Activated CD4-positive, CD25-positive, alpha-beta regulatory T cell (primary cell): Measurements from ENCODE around the gene TSPAN2.
A peak's percentile ranks its signal among the peaks of the same experiment; 100 is the strongest.

ENCODE experiments used
- DNase-seq, 4 experiments: peaks; one replicate each; lab custom pipeline; 2025; lab: John Stamatoyannopoulos, UW

TSPAN2 gene

DNA sequence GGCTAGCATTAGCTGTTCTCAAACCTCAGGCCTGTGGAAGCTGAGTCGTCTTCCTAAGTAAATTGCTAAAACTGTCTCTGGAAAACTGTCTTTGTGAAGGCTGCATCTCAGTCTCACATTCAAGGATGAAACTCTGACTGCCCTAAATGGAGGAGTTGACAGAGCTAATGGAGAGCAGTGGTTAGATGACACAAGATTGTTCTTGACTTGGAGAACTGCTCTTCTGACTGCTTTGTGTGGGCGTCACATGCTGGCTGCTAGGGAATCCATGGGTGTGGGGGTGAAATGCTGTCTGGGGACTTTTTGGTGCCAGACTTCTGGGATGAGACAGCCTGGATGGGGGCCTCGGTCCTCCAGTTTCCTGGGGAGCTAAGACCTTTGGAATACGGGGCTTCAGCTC is 24.5 kb upstream of the TSPAN2 start:
- no peak for DNase-seq

DNA sequence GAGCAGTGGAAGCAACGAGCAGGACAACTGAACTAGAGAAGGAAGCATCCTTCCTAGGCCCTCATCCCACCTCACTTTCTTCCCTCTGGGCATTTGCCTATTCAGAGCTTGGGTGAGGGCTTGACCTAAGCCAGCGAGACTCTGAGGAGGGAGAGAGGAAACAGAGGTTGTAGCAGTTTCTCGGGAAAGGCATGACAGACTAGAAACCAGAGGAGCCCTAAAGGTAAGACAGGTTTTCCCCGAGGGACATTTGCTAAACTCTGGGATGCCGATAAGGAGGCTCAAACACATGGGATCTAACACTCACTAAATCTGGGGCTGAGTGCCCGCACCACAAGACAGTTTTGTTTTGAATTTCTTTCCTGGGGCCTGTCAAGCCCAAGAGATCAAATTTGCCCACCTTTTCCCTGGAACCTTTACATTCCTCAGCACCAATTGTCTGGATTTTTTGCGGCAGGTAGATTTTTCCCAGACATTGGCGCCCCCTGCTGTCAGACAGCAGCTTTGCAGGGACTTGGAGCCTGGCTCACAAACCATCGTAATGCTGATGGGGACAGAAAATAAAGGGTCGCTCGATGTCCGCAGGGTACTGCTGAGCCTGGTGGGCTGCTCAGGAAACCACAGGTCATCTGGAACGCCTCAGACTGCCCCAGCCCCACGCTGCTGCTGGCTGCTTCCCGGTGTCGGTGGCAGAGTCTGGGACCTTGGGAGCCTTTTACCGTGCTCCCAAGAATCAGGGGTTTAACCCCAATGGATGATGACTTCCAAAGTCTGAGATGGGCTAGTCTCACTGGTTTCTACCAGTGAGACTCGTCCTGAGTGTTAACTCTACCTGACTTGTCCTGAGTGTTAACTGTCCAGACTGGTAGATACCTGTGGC is 23.4 kb upstream of the TSPAN2 start:
- peak; percentile 17 to 40 (median 25) for DNase-seq

DNA sequence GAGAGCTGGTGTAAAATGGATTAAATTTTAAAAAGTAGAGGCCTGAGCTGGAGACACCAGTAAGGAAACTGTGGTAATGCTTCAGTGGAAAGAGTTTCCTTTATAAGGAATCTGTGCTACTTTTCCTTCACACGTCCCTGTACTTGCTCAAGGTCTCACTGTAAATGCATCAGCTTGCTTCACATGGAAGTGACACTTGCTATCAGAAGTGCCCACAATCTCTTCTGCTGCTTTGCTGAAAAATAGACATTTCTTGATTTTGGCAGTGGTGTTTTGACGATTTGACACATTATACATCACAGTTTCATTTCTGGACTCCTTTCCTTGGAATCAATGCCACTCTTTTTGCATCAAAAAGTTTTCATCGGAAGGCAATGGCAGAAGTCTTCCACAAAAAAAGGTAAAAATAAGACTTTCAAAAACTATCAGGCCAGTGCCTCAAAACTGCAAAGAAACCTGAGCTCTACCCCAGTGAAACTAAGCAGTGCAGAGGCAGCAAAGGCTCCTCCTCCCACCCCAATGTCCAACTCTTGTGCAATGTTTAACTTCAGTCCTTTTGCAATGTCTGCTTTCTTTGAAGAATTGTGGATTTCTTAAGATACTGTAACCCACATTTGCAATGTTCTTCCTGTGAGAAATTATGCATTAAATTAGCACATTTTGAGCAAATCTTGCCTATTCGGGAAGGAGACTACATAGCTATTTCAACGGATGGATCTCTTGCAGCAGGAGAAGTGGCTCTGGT is 18.4 kb upstream of the TSPAN2 start:
- no peak for DNase-seq

DNA sequence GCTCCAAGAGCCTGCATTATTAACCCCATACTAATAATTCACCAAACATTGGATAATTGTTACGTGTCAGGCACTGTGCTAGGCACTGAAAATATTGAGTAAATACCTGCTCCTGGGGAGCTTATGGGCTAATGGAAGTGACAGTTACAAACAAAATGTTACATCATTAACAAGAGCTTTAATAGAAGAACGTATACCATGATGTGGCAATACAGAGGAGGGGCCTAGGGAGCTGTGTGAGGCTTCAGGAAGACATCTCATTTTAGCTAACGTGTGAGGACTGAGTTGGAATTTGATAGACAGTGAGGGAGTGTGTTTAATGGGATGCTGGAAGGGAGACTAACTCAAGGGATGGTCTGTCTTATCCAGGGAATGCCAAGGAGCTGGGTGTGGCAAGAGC is 16.5 kb upstream of the TSPAN2 start:
- no peak for DNase-seq

DNA sequence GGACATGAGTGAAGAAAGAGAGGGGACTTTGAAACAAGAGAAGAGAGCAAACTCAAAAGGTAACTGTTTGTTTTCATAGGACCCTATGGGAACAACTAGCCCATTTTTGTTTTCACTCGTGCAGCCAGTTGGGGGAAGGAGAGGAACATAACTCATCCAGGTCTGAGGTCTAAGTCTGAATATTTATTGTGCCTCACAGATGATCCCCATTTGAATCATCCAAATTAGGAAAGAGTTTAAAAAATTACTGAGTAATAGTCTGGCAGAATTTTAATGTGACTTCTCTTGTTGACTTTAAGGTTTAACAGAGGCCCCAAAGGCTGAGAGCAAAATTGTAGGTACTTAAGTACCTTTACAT is 10.4 kb upstream of the TSPAN2 start:
- no peak for DNase-seq

DNA sequence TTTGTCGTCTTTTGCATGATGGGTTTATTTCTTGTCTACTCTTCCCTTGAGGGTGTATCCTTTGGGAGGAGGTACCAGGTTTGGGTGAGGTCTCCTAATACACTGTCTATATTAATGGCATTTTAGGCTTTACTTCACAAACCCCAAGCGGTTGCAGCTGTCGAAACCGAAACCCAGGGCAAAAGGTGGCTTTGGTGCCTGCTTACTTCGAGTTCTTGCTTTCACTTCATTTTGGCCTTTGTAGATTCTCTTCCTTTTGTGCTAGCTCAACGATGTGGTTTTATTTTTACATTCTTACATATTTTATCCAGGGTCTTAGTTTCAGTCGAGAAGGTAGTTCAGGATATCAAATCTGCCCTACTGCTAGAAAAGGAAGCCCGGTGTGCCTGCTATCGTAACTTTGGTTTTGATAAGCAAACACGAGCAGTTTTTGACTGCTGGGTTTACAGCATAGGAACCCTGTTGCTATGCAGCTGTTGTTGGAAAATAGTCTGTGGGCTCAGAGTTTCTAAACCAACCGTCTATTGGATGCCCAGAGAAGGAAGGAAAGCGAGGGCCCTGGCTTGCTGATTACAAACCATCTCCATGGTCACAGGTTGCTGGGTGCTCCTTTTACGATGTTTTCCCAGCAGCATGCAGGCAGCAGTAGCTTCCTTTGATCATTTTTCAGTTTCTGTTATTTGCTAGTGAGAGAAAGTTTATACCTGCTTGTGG is 9.8 kb upstream of the TSPAN2 start:
- peak in 3 of 4 experiments; percentile 19 to 36 (median 31) for DNase-seq

GRCh38 chr1:115092175-115092574 is 2.9 kb upstream of the TSPAN2 start:
- no peak for DNase-seq

GRCh38 chr1:115091572-115091971 is 2.3 kb upstream of the TSPAN2 start:
- no peak for DNase-seq

DNA sequence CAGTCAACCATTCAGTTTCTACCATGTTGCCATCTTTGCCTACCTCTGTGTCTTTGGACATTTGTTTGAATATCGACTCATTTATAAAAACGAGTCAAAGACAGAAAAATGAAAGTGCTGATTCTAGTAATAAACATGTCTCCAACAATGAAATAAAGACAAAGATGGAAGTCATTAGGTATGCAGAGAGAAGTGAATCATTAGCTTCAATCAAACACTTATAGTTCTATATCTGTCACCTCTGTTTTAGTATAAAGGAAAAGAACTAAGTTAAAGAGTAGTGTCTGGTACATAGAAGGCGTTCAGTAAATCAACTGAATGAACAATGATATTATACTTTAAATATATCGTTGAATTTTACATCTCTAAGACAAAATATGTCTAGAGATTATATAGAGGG is 1.7 kb upstream of the TSPAN2 start:
- no peak for DNase-seq

GRCh38 chr1:115090540-115090939 is 1.2 kb upstream of the TSPAN2 start:
- no peak for DNase-seq

DNA sequence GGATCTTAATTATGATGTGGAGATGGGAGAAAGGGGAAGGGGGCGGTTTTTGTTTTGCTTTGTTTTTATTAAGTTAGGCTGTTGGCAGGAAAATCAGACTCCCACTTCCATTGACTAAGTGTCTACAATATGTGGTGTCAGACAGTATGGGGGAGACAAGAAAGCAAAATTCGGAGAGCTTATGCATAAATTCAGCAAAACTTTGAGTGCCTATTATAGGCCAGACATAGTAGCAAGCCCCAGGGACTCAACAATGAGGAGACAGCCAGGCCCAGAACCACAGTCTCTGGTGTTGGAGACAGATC is 835 bp upstream of the TSPAN2 start:
- DNase-seq, result no peak

GRCh38 chr1:115088871-115089419 is 358 bp downstream of the TSPAN2 start:
- DNase-seq, result no peak

DNA sequence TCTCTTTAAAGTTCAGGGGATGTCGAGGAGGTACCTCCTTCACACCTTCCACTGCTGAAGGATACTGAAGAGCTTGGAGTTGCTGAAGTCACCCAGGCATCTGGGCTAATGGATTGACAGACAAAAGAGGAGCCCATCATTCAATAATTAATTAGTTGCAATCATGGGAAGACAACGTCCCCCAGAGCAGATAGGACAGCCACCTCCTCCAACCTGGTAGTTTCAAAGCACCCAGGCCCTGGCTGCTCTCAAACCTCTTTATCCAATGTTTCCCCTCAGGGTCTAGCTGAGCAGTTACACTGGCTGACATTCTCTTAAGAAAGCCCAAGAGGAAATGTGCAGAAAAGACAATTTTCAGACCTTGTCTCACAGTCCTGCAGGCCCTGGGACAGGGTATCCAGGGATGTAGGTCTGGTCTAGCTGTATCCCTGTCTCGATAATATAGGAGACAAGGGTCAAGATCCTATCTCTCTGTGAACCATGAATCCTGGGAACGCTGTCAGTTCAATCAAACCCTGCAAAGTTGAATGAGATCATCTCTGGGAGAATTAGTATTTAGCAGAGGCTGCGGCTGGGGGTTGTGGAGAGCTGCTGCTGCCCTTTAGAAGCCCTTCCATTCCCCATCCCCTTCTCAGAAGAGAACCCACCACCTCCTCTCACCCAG is 1.1 kb downstream of the TSPAN2 start:
- no peak for DNase-seq

GRCh38 chr1:115086176-115086830 is 3.0 kb downstream of the TSPAN2 start:
- DNase-seq, result no peak

DNA sequence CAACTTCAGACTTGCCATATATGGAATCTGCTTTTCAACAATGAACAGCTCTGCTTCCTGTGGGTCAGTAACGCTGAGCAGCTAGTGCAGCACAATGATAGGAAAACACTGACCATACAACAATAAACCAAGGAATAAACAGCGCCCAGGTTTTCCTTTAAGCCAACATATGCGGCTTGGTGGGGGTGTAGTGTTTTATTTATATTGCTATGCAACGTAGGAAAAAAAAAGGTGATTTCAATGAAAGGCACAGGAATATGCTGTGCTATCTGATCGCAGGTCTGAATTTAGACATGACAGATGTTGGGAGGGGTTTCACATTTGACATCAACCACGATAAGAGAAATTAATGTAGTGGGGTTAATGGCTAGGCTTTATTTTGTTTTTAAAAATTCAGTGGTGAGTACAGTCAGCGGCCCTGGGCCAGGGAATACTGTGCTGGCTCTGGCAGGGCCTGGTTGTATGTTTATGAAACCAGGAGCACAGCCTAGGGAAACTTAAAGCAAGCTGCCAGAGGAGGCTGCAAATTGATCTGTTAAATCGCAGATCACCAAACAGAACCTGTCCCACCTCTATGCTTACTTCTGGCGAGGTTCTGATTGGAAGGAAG is 4.3 kb downstream of the TSPAN2 start:
- DNase-seq, result no peak

DNA sequence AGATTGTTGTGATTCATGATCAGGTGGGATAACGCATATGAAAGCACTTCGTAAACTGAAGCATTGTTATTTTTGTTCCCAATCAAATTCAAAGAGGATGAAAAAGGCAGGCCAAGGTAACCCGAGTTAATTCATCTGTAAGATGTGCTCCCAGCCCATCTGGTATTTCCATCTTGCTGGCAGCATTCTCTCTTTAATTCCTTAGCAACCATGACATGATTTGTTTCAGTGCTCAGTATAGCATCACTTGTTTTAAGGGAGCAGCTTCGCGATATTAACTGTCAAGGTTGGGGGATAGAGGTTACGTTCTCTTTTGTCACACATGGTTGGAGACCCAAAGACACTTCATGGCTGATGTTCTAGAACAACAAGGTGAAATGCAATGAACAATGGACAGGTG is 6.4 kb downstream of the TSPAN2 start:
- DNase-seq, result no peak

DNA sequence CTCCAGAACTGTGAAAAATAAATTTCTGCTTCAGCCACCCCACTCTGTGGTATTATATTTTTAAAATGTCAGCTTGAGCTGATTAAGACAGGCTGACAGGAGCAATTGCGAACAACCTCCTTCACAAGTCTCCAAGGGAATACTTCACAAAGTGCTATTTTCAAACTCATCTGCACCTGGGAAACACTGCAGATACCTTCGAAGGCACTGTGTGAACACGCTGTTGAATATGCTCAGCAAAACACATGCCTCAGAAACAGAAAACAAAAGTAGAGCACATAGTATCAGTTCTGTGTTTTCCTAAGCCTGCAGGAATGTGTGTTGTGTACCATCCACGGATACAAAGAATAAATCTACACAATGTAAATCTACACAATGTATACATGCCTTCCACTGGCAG is 10.6 kb downstream of the TSPAN2 start:
- no peak for DNase-seq

- no peak for DNase-seq
Observed at GRCh38 chr1:115077984-115078330, 11.3 kb downstream of the TSPAN2 start.

GRCh38 chr1:115077286-115077983 is 11.9 kb downstream of the TSPAN2 start:
- DNase-seq, result no peak

DNA sequence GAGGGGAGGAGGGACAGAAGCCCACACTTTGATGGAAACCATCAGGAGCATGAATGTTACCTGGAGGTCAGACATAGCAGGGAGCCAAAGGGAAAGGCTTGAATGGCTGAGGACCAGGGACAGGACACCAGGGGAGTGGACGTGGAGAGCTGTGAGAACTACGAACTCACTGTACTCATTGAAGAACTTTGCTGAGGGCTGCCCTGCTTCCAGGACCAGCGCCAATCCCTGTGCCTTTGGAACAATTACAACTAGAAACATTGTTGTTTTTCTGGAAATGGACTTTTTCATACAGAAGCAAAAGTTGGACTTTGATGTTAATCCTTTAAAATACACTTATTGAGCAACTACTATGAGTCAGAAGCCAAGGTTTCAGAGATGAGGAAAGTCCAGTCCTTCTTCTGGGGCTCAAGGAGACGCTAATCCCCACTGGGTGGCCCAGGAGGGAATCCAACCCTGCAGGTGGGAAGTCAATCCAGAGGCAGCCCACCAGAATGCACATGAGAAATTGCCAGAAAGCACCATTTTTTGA is 12.9 kb downstream of the TSPAN2 start:
- DNase-seq, result no peak
